ENCODE data around the gene TLE3.

DNA sequence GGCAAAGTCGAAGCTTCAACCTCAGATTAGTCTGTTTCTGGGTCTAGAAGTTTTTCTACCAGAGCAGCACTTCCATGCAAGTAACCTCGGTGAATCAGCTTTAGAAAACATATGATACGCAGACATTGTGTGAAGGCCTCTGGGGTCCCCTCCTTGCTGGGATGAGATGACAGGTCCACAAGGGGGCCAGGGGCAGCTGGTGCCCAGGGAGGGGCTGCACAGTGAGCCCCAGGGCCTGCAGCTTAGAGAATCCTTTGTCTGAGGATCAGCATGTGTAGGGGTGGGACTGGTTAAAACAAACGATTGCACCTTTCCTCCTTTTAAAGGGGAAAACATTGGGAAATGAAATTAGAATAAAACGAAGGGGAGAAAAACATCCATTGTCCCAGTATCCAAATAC lies 47.5 kb upstream of the TLE3 start:
- TF ChIP-seq, protein P1, sequence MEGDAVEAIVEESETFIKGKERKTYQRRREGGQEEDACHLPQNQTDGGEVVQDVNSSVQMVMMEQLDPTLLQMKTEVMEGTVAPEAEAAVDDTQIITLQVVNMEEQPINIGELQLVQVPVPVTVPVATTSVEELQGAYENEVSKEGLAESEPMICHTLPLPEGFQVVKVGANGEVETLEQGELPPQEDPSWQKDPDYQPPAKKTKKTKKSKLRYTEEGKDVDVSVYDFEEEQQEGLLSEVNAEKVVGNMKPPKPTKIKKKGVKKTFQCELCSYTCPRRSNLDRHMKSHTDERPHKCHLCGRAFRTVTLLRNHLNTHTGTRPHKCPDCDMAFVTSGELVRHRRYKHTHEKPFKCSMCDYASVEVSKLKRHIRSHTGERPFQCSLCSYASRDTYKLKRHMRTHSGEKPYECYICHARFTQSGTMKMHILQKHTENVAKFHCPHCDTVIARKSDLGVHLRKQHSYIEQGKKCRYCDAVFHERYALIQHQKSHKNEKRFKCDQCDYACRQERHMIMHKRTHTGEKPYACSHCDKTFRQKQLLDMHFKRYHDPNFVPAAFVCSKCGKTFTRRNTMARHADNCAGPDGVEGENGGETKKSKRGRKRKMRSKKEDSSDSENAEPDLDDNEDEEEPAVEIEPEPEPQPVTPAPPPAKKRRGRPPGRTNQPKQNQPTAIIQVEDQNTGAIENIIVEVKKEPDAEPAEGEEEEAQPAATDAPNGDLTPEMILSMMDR (IDR thresholded peaks at IDR 0.05; ENCODE audit: insufficient read depth, low read depth, low read length): no peak
- no peak for TF ChIP-seq EZH2 (IDR thresholded peaks at IDR 0.05; ENCODE audit: insufficient read depth, low read length)

Measured in astrocyte (in vitro differentiated cells and primary cell).